BLaER1 treated with 17β-estradiol and CSF1 and Interleukin-3, amounts not matched to agents 10 nM and 100 nM (cell line): Measurements from ENCODE around the gene SUZ12.
"Not testable (repeated sequence)": the region's sequence is repeated elsewhere in the genome, so short reads cannot be mapped to it uniquely, and the experiment has no call there.

Experiments
- H3K27ac ChIP-seq, 11 experiments: shearing (Covaris generic); formaldehyde crosslinking; 2 replicates each; pipeline ENCODE4 v1.8.1; 2022
- H3K27me3 ChIP-seq, 11 experiments: shearing (Covaris generic); formaldehyde crosslinking; 2 replicates each; pipeline ENCODE4 v1.8.1; 2022
- H3K36me3 ChIP-seq, 11 experiments: shearing (Covaris generic); formaldehyde crosslinking; 2 replicates each; pipeline ENCODE4 v1.8.1; 2022
- H3K4me1 ChIP-seq, 10 experiments: shearing (Covaris generic); formaldehyde crosslinking; 2 replicates each; pipeline ENCODE4 v1.8.1; 2022
- H3K4me2 ChIP-seq, 11 experiments: shearing (Covaris generic); formaldehyde crosslinking; 2 replicates each; pipeline ENCODE4 v1.8.1; 2022
- H3K4me3 ChIP-seq, 10 experiments: shearing (Covaris generic); formaldehyde crosslinking; 2 replicates each; pipeline ENCODE4 v1.8.1; 2022
- H3K9ac ChIP-seq, 11 experiments: shearing (Covaris generic); formaldehyde crosslinking; 2 replicates each; pipeline ENCODE4 v1.8.1; 2022
- H3K9me3 ChIP-seq, 11 experiments: shearing (Covaris generic); formaldehyde crosslinking; replicated peaks in 1 of 11; 2 replicates each; pipeline ENCODE4 v1.8.1; 2022
- H4K20me1 ChIP-seq, 11 experiments: shearing (Covaris generic); formaldehyde crosslinking; 2 replicates each; pipeline ENCODE4 v1.8.1; 2022
- Cebpa-rat ChIP-seq, 11 experiments: shearing (Covaris generic); IDR thresholded peaks; 2 replicates each; pipeline ENCODE4 v1.8.1; 2022

SUZ12 gene

DNA sequence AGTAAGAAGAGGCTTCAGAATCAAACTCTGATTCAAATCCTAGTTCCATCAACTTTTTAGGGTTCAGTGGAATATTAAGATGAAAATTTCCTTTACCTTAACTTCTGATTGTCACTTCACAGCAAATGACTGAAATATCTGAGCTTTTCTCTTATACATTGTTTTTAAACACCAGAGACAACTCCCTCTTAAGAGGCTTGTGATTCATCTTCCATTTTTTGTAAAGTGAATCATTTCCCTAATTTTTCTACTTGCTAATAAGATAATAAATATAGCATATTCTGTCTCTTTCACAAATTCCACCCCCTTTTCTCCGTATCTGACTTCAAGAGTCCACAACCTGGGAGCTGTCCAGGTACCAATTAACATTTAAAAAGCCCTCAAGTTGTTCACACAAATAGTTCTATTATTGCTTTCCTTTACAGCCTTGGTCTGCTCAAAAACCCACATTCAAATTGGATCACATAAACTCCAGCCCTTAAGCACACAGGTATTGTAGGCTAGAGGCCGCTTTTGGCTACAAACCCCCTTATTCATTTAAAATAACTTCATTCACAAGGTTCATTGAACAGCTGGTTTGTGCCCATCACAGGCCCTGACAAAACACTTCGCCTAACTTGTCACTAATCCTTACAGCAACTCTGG lies 21.2 kb upstream of the SUZ12 start:
- TF ChIP-seq Cebpa-rat (IDR thresholded peaks at IDR 0.05): no peak
- Histone ChIP-seq H3K27ac (no peak overlapping the region), H3K27me3 (no peaks in the 10 kb centered on the region), H3K4me3 (no peak overlapping the region), H3K9me3 (peaks cover 11 to 23% (median 16%) of the 10 kb centered on the region in 11 experiments; a peak in 20 of 22 replicates), H3K36me3 (peaks cover 0 to 5% (median 0%) of the 10 kb centered on the region in 11 experiments; a peak in 1 of 22 replicates), H4K20me1 (no peaks in the 10 kb centered on the region), H3K4me1 (peaks cover 12 to 32% (median 28%) of the 10 kb centered on the region in 10 experiments), H3K4me2 (peak overlapping the region in 2 of 11 experiments; percentile 4 to 24; a peak in 2 of 22 replicates), H3K9ac (no peak overlapping the region)

DNA sequence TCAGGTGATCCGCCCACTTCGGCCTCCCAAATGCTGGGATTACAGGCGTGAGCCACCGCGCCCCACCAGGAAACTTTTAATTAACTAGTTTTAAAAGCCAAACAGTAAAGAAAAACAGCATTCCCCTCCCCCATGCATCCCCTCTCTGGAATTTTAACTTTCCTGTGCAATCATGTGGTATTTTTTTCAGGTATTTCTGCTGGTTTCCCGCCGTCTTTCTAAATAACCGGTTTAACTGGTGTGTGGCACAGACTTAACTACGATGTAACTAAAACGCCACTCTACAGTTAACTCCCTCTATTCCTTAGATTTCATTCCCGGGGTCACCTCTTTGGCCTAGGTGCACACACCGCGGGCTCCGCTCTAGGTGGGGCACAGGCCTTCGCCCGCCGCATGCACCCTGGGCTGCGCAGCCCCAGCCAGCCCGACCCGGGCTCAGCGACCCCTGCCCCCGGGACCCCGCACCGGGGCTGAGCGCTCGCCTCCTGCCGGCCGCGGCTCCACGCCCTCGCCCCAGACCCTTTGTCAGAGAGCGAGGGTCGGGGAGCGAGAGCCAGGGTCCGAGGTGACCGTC lies 20.2 kb upstream of the SUZ12 start:
- Histone ChIP-seq H3K27ac (no peak overlapping the region), H3K4me1 (peaks cover 12 to 30% (median 28%) of the 10 kb centered on the region in 10 experiments), H3K9me3 (peaks cover 11 to 23% (median 16%) of the 10 kb centered on the region in 11 experiments; a peak in 20 of 22 replicates), H4K20me1 (no peaks in the 10 kb centered on the region), H3K4me2 (no peak overlapping the region), H3K4me3 (no peak overlapping the region), H3K27me3 (no peaks in the 10 kb centered on the region), H3K36me3 (peaks cover 0 to 5% (median 0%) of the 10 kb centered on the region in 11 experiments; a peak in 1 of 22 replicates), H3K9ac (no peak overlapping the region)
- TF ChIP-seq Cebpa-rat (IDR thresholded peaks at IDR 0.05): no peak

DNA sequence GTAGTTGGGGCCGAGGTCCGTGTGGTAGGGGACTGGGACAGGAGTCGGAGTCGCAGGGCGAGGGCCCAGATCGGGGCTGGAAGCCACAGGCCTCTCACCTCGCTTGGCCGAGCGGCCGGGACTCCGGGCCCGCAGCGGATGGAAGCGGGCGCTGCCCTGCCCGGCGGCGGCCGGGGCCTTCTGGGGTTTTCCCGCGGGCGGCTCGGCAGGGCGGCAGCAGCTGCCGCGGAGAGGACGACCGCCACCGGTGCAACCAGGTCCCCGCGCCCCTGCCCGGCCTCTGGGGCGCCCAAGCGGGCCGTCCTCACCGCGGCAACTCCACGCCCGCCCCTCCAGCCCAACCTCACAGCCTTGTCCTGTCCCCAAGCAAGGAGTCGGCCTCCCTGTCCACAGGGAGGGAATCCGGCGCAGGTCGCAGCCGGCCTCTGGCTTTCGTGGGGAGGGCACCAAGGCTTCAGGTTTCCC lies 19.7 kb upstream of the SUZ12 start:
- no peaks in the 10 kb centered on the region for H4K20me1 ChIP-seq
- H3K4me3 ChIP-seq: no peak overlapping the region
- H3K27ac ChIP-seq: no peak overlapping the region
- H3K4me2 ChIP-seq: no peak overlapping the region
- H3K9ac ChIP-seq: no peak overlapping the region
- peaks cover 12 to 29% (median 24%) of the 10 kb centered on the region in 10 experiments for H3K4me1 ChIP-seq
- H3K27me3 ChIP-seq: no peaks in the 10 kb centered on the region
- peaks cover 0 to 5% (median 0%) of the 10 kb centered on the region in 11 experiments; a peak in 1 of 22 replicates for H3K36me3 ChIP-seq
- no peak for TF ChIP-seq Cebpa-rat (IDR thresholded peaks at IDR 0.05)
- peaks cover 11 to 23% (median 16%) of the 10 kb centered on the region in 11 experiments; a peak in 20 of 22 replicates for H3K9me3 ChIP-seq

DNA sequence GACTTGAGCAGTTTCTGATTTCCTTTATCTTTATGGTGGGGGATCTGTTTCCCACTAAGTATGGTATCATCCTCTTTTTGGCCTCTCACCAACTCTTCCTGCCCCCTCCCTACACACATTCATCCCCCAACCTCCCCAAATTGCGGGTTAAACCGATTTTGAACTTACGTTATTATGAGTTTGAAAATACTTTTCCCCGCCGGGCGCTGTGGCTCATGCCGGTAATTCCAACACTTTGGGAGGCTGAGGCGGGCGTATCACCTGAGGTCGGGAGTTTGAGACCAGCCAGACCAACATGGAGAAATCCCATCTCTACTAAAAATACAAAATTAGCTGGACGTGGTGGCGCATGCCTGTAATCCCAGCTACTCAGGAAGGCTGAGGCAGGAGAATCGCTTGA lies 19.1 kb upstream of the SUZ12 start:
- H3K36me3 ChIP-seq, H3K4me2 ChIP-seq, H3K4me3 ChIP-seq, H3K27me3 ChIP-seq, H3K27ac ChIP-seq, H3K9ac ChIP-seq, H4K20me1 ChIP-seq: not testable (repeated sequence)
- peaks cover 11 to 23% (median 16%) of the 10 kb centered on the region in 11 experiments; a peak in 20 of 22 replicates for H3K9me3 ChIP-seq
- H3K4me1 ChIP-seq: peaks cover 12 to 25% (median 18%) of the 10 kb centered on the region in 10 experiments

DNA sequence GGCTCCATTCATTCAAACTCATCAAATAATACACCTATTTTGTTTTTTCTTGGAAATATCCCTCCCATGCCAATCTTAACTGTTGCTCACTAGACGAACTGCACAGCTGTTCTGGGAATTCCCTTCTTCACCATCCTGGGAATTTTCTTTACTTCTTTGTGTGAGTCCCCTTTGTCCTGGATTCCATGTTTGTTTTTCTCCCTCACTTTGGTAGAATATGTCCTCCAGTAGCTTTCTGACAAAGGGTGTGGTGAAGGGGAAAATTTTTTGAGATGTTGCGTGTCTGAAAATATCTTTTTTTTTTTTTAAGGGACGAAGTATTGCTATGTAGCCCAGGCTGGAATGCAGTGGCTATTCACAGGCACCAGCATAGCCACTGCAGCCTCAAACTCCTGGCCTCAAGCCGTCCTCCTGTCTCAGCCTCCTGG lies 18.1 kb upstream of the SUZ12 start:
- Histone ChIP-seq H3K36me3 (peaks cover 0 to 5% (median 0%) of the 10 kb centered on the region in 11 experiments; a peak in 1 of 22 replicates), H3K9ac (no peak overlapping the region), H3K9me3 (peaks cover 11 to 23% (median 16%) of the 10 kb centered on the region in 11 experiments; a peak in 20 of 22 replicates), H3K4me2 (no peak overlapping the region), H3K27ac (no peak overlapping the region), H3K4me3 (no peak overlapping the region), H3K4me1 (peaks cover 6 to 21% (median 8%) of the 10 kb centered on the region in 10 experiments), H4K20me1 (no peaks in the 10 kb centered on the region), H3K27me3 (no peaks in the 10 kb centered on the region)
- no peak for TF ChIP-seq Cebpa-rat (IDR thresholded peaks at IDR 0.05)

DNA sequence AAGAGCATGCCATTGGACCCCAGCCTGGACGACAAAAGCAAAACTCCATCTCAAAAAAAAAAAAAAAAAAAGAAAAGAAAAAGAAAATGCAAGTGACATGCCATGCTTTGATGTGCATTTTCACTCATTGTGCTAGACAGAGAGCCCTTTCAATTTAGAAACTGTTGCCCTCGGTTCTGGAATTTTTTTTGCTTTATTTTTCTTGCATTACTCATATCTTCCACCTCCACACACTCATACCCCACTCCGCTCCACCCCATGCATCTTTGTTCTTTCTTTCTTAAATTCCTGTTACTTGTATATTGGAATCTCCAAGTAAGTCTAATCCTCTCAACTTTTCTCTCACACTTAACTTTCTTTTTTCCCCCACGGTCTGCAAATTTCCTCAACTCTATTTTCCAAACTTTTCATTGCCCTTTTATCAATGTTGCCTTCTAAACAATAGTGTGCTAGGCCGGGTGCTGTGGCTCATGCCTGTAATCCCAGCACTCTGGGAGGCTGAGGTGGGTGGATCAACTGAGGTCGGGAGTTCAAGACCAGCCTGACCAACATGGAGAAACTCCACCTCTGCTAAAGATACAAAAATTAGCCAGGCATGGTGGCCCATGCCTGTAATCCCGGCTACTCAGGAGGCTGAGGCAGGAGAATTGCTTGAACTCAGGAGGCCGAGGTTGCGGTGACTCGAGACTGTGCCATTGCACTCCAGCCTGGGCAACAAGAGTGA lies 16.8 kb upstream of the SUZ12 start:
- no peak overlapping the region for H3K27ac ChIP-seq
- peaks cover 0 to 5% (median 0%) of the 10 kb centered on the region in 11 experiments; a peak in 1 of 22 replicates for H3K36me3 ChIP-seq
- H3K9ac ChIP-seq: no peak overlapping the region
- no peak overlapping the region for H3K4me3 ChIP-seq
- H3K9me3 ChIP-seq: peaks cover 11 to 23% (median 16%) of the 10 kb centered on the region in 11 experiments; a peak in 20 of 22 replicates
- no peak overlapping the region for H3K4me2 ChIP-seq
- TF ChIP-seq Cebpa-rat (IDR thresholded peaks at IDR 0.05): no peak
- H4K20me1 ChIP-seq: no peaks in the 10 kb centered on the region
- H3K27me3 ChIP-seq: no peaks in the 10 kb centered on the region
- H3K4me1 ChIP-seq: peaks cover 0 to 25% (median 4%) of the 10 kb centered on the region in 10 experiments; a peak in 10 of 20 replicates

DNA sequence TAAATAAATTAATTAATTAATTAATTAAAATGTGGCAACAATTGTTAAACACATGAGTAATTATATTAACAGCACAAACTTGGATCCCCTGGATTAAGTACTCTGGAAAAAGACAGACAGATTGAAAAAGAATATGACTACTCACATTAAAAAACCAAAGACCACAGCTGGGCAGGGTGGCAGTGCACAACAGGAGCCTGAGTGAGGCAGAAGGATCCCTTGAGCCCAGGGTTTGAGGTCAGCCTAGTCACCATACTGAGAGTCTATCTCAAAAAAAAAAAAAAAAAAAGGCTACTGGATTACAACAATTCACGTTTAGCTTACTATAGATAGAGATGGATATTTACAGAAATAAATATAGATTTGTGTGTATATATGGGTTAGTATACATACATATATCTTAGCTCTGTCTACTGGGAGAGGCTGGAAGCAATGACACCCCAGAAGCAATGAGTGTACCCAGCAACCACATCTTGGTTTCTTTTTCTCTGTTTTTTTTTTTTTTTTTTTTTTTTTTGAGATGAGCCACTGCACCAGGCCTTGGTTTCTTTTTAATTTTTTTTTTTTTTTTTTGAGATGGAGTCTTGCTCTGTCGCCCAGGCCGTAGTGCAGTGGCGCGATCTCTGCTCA lies 10.6 kb upstream of the SUZ12 start:
- H3K27ac ChIP-seq: no peak overlapping the region
- no peak overlapping the region for H3K9ac ChIP-seq
- no peaks in the 10 kb centered on the region for H3K27me3 ChIP-seq
- H3K4me2 ChIP-seq: 0 out of 22 replicates have a peak overlapping the region, but pooled peaks of 1 of the 11 experiments have one; percentile 17
- TF ChIP-seq Cebpa-rat (IDR thresholded peaks at IDR 0.05): no peak
- H3K4me3 ChIP-seq: no peak overlapping the region
- H3K9me3 ChIP-seq: no peaks in the 10 kb centered on the region
- H4K20me1 ChIP-seq: no peaks in the 10 kb centered on the region
- H3K4me1 ChIP-seq: peaks cover 5 to 23% (median 13%) of the 10 kb centered on the region in 10 experiments; a peak in 18 of 20 replicates
- no peaks in the 10 kb centered on the region for H3K36me3 ChIP-seq

DNA sequence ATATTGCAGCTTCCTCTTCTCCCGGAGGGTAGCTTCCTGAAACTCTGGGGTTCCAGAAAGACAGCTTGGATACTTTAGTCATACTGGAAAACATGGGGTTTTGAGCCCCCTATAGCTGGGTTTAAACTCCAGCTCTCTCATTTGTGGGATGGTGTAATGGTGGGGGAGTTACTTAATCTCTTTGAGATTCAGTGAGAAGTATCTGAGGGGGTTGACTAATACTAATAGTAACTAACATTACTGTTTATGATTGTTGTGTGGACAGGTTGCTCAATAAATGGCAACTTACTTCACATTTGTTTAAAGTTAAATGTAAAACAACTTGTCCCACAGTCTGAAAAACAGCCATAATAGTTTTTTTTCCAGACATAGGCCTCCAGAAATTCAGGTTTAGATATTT lies 5.1 kb upstream of the SUZ12 start:
- no peak for TF ChIP-seq Cebpa-rat (IDR thresholded peaks at IDR 0.05)
- Histone ChIP-seq H3K4me2 (no peak overlapping the region), H3K36me3 (no peaks in the 10 kb centered on the region), H3K27ac (no peak overlapping the region), H3K4me1 (peaks cover 0 to 5% (median 0%) of the 10 kb centered on the region in 10 experiments; a peak in 5 of 20 replicates), H4K20me1 (no peaks in the 10 kb centered on the region), H3K4me3 (no peak overlapping the region), H3K27me3 (no peaks in the 10 kb centered on the region), H3K9ac (no peak overlapping the region), H3K9me3 (peaks cover 0 to 5% (median 0%) of the 10 kb centered on the region in 11 experiments; a peak in 3 of 22 replicates)
